ENCODE data around the gene KCNH3.

Gene KCNH3

DNA sequence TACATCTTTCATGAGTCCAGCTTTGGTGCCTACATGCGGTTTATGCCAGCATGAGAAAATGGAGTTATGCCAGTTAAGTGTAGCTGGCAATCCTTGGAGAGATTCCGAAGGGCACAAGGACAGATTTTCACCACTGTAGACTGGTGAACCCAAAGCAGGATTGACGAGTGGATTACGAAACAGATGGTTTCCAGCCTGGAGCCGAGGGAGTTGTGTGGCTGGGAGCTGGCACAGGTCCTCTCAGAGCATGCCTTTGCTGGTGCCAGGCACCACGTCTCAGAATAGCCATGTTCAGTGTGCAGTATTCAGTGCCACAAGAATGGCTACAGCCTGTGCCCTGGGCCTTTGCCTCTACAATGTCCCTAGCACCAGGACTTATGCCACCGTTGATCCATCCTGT lies 13.2 kb downstream of the KCNH3 start:
- no peaks in the 10 kb centered on the region for H3K79me2 ChIP-seq (ENCODE audit: low read length)
- H3K9me2 ChIP-seq (replicated peaks; ENCODE audit: insufficient read depth, low read length), result no peaks in the 10 kb centered on the region
- H3F3A ChIP-seq (ENCODE audit: insufficient read depth, low read length), result no peaks in the 10 kb centered on the region
- no peaks in the 10 kb centered on the region for H3K36me3 ChIP-seq (replicated peaks; ENCODE audit: insufficient read depth, low read length)
- H3K4me1 ChIP-seq (ENCODE audit: low read length), result no peaks in the 10 kb centered on the region
- no peak overlapping the region for H3K4me3 ChIP-seq (ENCODE audit: low read length)
- H4K20me1 ChIP-seq (ENCODE audit: insufficient read depth, low read length), result no peaks in the 10 kb centered on the region
- no peaks in the 10 kb centered on the region for H3K9me3 ChIP-seq (replicated peaks; ENCODE audit: insufficient read depth, low read length)
- no peak overlapping the region for H3K4me2 ChIP-seq (ENCODE audit: low read depth, low read length)
- no peak for DNase-seq
- H3K9ac ChIP-seq (ENCODE audit: low read length), result no peak overlapping the region
- no peak overlapping the region for H3K27ac ChIP-seq (ENCODE audit: low read length)
- peaks cover 54% of the 10 kb centered on the region for H3K27me3 ChIP-seq (replicated peaks; ENCODE audit: insufficient read depth, low read length)
- no peak overlapping the region for H2AFZ ChIP-seq (ENCODE audit: low read length)
- TF ChIP-seq EZH2phosphoT487 (IDR thresholded peaks at IDR 0.05; ENCODE audit: low read length) (no peak), EZH2 (optimal IDR thresholded peaks at IDR 0.05; ENCODE audit: low read depth, low read length) (no peak)
- TF ChIP-seq, protein P1, sequence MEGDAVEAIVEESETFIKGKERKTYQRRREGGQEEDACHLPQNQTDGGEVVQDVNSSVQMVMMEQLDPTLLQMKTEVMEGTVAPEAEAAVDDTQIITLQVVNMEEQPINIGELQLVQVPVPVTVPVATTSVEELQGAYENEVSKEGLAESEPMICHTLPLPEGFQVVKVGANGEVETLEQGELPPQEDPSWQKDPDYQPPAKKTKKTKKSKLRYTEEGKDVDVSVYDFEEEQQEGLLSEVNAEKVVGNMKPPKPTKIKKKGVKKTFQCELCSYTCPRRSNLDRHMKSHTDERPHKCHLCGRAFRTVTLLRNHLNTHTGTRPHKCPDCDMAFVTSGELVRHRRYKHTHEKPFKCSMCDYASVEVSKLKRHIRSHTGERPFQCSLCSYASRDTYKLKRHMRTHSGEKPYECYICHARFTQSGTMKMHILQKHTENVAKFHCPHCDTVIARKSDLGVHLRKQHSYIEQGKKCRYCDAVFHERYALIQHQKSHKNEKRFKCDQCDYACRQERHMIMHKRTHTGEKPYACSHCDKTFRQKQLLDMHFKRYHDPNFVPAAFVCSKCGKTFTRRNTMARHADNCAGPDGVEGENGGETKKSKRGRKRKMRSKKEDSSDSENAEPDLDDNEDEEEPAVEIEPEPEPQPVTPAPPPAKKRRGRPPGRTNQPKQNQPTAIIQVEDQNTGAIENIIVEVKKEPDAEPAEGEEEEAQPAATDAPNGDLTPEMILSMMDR (IDR thresholded peaks at IDR 0.05; ENCODE audit: low read length), result no peak

DNA sequence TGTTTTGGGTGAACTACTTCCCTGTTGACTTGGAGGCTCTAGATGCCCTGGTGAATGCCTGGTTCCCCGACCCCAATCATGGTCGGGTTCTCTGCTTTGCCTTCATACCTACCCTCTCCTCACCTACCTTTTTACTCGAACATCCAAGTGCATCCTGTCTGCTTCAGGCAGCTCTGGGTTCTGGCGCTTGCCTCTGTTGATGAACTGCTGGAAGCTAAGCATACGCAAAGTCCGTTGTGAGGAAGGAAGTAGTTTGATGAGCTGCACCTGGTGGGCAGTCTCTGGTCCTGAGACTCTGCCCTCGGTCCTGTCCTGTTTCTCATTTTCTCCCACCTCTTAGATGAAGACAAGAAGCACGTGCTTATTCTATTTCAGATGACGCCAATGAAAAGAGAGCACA lies 13.6 kb downstream of the KCNH3 start:
- H3K4me2 ChIP-seq (ENCODE audit: low read depth, low read length), result no peak overlapping the region
- TF ChIP-seq, protein P1 (IDR thresholded peaks at IDR 0.05; ENCODE audit: low read length), result no peak
- TF ChIP-seq EZH2 (optimal IDR thresholded peaks at IDR 0.05; ENCODE audit: low read depth, low read length), result no peak

DNA sequence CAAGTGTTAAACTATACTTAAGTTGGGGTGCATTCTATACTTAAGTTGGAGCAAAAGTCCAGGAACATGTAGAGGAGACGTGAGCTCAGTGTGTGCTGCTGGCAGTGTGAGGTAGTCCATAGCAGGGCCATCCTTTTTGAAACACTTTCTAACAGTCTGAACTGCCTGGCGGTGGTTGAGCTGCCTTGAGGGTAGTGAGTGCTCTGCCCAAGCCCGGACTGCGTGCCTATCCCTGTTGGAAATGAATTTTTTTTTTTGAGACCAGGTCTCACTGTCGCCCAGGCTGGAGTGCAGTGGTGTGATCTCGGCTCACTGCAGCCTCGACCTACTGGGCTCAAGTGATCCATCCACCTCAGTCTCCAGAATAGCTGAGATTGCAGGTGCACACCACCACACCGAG lies 14.1 kb downstream of the KCNH3 start:
- Histone ChIP-seq H3K9me3 (replicated peaks; ENCODE audit: insufficient read depth, low read length) (no peaks in the 10 kb centered on the region), H3K9me2 (replicated peaks; ENCODE audit: insufficient read depth, low read length) (no peaks in the 10 kb centered on the region), H3K79me2 (ENCODE audit: low read length) (no peaks in the 10 kb centered on the region), H3K4me3 (ENCODE audit: low read length) (no peak overlapping the region), H3K27ac (ENCODE audit: low read length) (no peak overlapping the region), H3K36me3 (replicated peaks; ENCODE audit: insufficient read depth, low read length) (no peaks in the 10 kb centered on the region), H3K4me2 (ENCODE audit: low read depth, low read length) (no peak overlapping the region), H3F3A (ENCODE audit: insufficient read depth, low read length) (no peaks in the 10 kb centered on the region), H3K27me3 (replicated peaks; ENCODE audit: insufficient read depth, low read length) (peaks cover 48% of the 10 kb centered on the region), H4K20me1 (ENCODE audit: insufficient read depth, low read length) (no peaks in the 10 kb centered on the region), H3K9ac (ENCODE audit: low read length) (no peak overlapping the region), H3K4me1 (ENCODE audit: low read length) (no peaks in the 10 kb centered on the region), H2AFZ (ENCODE audit: low read length) (no peak overlapping the region)
- no peak for DNase-seq
- TF ChIP-seq EZH2 (optimal IDR thresholded peaks at IDR 0.05; ENCODE audit: low read depth, low read length) (no peak), EZH2phosphoT487 (IDR thresholded peaks at IDR 0.05; ENCODE audit: low read length) (no peak)
- TF ChIP-seq, protein P1 (IDR thresholded peaks at IDR 0.05; ENCODE audit: low read length), result no peak

More for the DNA sequence above, 13.6 kb downstream of the KCNH3 start:
- Histone ChIP-seq H3K4me3 (ENCODE audit: low read length) (no peak overlapping the region), H3K79me2 (ENCODE audit: low read length) (no peaks in the 10 kb centered on the region), H3F3A (ENCODE audit: insufficient read depth, low read length) (no peaks in the 10 kb centered on the region), H2AFZ (ENCODE audit: low read length) (no peak overlapping the region), H3K9me3 (replicated peaks; ENCODE audit: insufficient read depth, low read length) (no peaks in the 10 kb centered on the region), H3K4me1 (ENCODE audit: low read length) (no peaks in the 10 kb centered on the region), H4K20me1 (ENCODE audit: insufficient read depth, low read length) (no peaks in the 10 kb centered on the region), H3K9me2 (replicated peaks; ENCODE audit: insufficient read depth, low read length) (no peaks in the 10 kb centered on the region), H3K27ac (ENCODE audit: low read length) (no peak overlapping the region), H3K36me3 (replicated peaks; ENCODE audit: insufficient read depth, low read length) (no peaks in the 10 kb centered on the region), H3K9ac (ENCODE audit: low read length) (no peak overlapping the region), H3K27me3 (replicated peaks; ENCODE audit: insufficient read depth, low read length) (peaks cover 53% of the 10 kb centered on the region)
- no peak for DNase-seq
